Measurements from ENCODE around the gene AREL1.

- no peak for TF ChIP-seq CTCF (IDR thresholded peaks at IDR 0.05)
- TF ChIP-seq POLR2A (IDR thresholded peaks at IDR 0.05) = no peak
These were observed 41.3 kb upstream of the AREL1 start for GRCh38 chr14:74754157-74754556.

All from breast epithelium (tissue), 3 donors.